Stimulated activated CD8-positive, alpha-beta memory T cell treated with anti-CD3 and anti-CD28 coated beads, Interleukin-2, amount 100 ng/mL, for 1 hour (primary cell): ENCODE results near the gene NLRC5.
"Not testable (repeated sequence)": the region's sequence is repeated elsewhere in the genome, so short reads cannot be mapped to it uniquely, and the experiment has no call there.

Experiments used
- DNase-seq, 2 donors: peaks; one replicate each; pipeline ENCODE4 v3.0.0-alpha.2; 2020; ENCODE audit warnings: low read depth in 2 of 2

Gene NLRC5

GRCh38 chr16:57043248-57043647 lies 53.9 kb downstream of the NLRC5 start:
- no peak for DNase-seq

GRCh38 chr16:57044931-57045693 lies 55.8 kb downstream of the NLRC5 start:
- no peak for DNase-seq

GRCh38 chr16:57045694-57046381 lies 56.5 kb downstream of the NLRC5 start:
- peak in 1 of 2 donors; percentile 22 for DNase-seq

GRCh38 chr16:57048095-57048494 lies 58.7 kb downstream of the NLRC5 start:
- DNase-seq = no peak

DNA sequence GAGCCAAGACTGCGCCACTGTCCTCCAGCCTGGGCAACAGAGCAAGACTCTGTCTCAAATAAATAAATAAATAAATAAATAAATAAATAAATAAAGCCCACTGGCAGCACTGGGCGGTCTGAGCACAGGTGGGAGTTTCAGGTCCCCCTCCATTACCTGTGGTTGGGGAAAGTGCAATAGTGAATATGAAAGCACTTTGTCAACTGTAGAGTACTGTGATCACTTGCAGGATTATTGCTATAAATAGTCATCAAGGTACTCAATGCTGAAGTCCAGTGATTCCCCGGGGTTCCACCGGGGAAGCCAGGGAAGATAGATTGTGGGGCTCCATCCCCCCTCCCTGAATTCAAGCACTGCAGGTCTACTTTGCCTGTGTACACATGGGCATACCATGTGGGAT lies 60.3 kb downstream of the NLRC5 start:
- DNase-seq = no peak

DNA sequence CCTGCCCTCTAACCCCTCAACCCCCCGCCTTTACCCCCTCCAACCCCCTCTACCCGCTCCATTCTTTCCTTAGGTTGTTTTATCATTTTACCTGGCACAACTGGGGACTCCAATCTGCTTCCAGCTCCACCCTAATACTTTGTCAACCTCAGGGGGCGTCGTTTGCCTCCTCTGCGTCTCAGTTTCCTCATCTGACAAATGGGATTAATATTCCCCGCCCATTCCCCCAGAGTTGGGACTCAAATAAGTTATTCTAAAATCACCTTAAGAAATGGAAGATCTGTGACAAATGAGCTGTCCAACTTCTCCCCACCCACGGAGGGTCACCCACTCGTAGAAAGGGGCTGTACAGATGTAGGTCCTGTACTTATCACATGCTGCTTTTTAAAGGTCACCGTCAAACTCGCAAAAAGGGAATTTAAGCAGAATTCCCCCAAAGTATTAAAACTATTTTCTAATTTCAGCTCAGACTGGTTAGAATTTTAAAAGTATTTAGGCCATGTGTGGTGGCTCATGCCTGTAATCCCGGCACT lies 62.4 kb downstream of the NLRC5 start:
- no peak for DNase-seq

DNA sequence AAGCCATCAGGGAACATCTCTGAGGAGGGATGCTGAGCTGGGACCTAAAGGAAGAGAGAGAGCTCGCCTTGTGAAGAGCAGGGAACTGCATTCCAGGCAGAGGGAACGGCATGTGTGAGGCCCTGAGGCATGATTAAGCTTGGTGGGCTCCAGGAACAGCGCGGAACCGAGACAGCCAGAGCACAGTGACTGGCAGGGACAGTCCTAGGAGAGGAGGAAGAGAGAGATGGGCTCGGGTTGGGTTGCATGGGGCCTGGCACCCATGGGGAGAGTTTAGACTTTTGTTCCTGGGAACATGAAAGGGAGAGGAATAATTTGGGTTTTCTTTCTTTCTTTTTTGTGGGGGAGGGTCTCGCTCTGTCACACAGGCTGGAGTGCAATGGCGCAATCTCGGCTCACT lies 63.8 kb downstream of the NLRC5 start:
- DNase-seq = no peak

GRCh38 chr16:57054338-57054737 lies 65.0 kb downstream of the NLRC5 start:
- DNase-seq = no peak

DNA sequence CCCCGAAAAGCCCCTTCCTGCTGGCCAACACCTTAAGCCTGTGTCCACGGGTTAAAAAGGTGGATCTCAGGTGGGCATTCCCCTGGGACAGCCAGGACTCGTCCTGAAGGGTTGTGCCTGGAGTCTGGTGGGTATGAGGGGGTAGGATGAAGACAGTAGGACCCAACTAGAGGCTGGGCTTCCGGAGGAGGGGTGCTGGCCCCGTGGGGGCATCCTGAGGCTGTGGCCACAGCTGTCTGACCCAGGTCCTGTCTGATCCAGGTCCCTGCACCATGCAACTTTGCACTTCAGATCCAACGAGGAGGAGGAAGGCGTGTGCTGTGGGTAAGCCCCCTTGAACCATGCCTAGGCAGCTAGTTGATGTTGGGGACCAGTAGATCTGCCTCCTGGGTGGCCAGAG lies 65.4 kb downstream of the NLRC5 start:
- no peak for DNase-seq

- no peak for DNase-seq
Measured at GRCh38 chr16:57055671-57056070, 66.3 kb downstream of the NLRC5 start.

- DNase-seq = no peak
Measured at GRCh38 chr16:57058291-57058861, 69.0 kb downstream of the NLRC5 start.

GRCh38 chr16:57060323-57061083 lies 71.1 kb downstream of the NLRC5 start:
- no peak for DNase-seq

DNA sequence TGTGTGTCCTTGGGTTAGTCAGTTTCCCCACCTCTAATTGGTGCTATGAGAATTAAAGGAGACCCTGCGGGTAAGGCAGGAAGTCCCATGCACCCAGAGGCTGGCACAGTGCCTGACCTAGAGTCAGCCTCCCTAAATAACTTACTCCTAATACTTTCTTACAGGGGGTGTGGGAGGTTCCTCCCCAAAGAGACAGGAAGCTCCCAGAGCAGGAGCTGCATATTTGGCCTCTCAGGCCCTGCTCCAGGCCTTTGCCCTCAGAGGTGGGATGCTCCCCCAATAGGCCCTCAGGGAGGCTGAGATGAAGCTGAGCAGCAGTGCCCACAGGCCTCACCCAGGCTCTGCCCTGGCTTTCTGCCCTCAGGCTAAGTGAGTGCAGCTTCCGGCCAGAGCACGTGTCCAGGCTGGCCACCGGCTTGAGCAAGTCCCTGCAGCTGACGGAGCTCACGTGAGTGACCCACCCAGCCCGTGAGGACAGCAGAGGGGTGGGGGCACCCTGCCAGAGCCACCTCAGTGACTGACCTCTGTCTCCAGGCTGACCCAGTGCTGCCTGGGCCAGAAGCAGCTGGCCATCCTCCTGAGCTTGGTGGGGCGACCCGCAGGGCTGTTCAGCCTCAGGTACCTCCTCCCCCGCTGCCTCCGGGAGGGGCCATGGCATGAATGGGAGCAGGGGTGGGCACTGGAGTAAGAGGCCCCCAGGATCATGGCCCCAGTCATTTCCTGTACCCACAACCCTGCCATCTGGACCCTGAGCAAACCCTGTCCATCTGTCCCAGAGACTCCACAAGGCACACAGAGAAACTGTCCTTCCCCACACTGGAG lies 71.9 kb downstream of the NLRC5 start:
- no peak for DNase-seq

- no peak for DNase-seq
Measured at GRCh38 chr16:57062329-57062728, 73.0 kb downstream of the NLRC5 start.

DNA sequence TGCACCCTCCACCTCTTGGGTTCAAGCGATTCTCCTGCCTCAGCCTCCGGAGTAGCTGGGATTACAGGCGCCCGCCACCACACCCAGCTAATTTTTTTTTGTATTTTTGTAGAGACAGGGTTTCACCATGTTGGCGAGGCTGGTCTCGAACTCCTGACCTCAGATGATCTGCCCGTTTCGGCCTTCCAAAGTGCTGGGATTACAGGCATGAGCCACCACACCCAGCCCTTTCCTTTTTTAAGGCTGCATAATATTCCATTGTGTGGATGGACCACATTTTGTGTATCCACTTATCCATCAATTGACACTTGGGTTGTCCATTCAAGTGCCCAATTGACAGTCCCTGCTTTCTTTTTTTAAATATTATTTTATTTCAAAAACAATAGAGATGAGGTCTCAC lies 73.8 kb downstream of the NLRC5 start:
- not testable (repeated sequence) for DNase-seq

DNA sequence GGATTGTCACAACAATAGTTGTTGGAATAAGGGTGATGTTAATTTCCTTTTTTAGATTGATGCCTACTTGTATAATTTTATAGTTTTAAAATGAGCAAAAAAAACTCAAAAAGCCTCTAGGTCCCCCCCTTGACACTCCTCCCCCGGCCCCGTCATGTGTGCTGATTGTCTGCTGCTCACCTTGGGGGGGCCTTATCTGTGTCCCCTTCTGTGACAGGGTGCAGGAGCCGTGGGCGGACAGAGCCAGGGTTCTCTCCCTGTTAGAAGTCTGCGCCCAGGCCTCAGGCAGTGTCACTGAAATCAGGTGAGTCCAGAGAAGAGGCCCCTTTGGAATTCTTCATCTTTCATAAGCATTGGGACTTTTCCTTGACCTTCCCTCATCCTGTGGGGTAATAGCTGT lies 75.6 kb downstream of the NLRC5 start:
- DNase-seq = no peak

- DNase-seq = no peak
Measured at GRCh38 chr16:57066625-57067024, 77.3 kb downstream of the NLRC5 start.

DNA sequence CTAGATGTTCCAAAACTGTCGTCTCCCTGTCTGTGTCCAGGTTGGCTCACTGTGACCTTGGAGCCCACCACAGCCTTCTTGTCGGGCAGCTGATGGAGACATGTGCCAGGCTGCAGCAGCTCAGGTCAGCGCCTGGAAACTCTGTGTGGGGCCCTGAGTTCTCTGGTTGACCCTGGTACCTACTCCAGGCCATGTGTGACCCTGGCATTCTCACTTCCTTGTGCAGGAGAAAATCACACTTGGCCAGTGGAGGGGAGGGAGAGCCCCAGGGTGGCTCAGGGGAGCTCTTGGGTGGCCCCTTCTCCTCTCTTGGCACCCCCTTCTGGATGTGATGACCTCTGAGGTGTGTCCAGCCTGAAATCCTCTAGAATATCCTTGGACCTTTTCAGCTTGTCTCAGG lies 78.0 kb downstream of the NLRC5 start:
- DNase-seq = no peak

GRCh38 chr16:57069053-57069452 lies 79.7 kb downstream of the NLRC5 start:
- DNase-seq = no peak

GRCh38 chr16:57069635-57070370 lies 80.4 kb downstream of the NLRC5 start:
- no peak for DNase-seq

- no peak for DNase-seq
Measured at GRCh38 chr16:57070424-57070823, 81.1 kb downstream of the NLRC5 start.
